Fibroblast of villous mesenchyme (primary cell): ENCODE measurements around the gene HDHD5. TPM values are rescaled to one million over a fixed set of nuclear protein-coding genes. Genes with fewer than 3 reads are reported as not detected.

Source experiments
- DNase-seq: peaks from one replicate; pipeline ENCODE4 v3.0.0-alpha.2; 2010; ENCODE audit warnings: low read depth
- H3K4me3 ChIP-seq: 2 replicates; pipeline ENCODE4 v1.5.1; 2011; ENCODE audit warnings: low read depth, mild to moderate bottlenecking, low read length
- CTCF ChIP-seq: IDR thresholded peaks from 2 replicates; pipeline ENCODE4 v1.5.1; 2012; ENCODE audit warnings: low read depth, mild to moderate bottlenecking, low read length; ENCODE audit not compliant: insufficient read depth
- total RNA-seq: library from RNA; depleted of rRNA; stranded (reverse); fragments of >200 nt; gene quantifications from 2 replicates; pipeline ENCODE4 v1.2.3, GENCODE V29; 2012

The HDHD5 gene
- total RNA-seq, 1 donor = 24.2 TPM

DNA sequence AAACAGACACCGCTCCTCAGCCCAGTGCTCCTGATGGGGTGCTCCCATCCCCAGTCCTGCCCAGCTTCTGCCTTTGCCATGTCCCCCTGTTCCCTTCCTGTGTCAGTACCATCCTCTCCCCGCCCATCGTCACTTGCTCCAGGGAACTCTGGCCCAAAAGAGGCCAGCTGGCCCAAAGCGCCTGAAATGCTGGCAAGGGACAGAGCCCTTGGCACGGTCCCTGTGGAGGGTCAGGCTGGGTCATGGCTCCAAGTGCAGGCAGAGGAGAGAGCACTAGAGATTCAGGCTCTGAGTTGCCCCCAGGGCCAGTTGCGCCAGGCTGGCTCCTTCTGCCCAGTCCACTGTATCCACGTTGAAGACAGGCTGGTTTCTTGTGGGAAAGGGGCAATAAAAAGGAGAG lies 8.4 kb upstream of the HDHD5 start:
- H3K4me3 ChIP-seq = no peak overlapping the region
- DNase-seq = no peak
- no peak for TF ChIP-seq CTCF

DNA sequence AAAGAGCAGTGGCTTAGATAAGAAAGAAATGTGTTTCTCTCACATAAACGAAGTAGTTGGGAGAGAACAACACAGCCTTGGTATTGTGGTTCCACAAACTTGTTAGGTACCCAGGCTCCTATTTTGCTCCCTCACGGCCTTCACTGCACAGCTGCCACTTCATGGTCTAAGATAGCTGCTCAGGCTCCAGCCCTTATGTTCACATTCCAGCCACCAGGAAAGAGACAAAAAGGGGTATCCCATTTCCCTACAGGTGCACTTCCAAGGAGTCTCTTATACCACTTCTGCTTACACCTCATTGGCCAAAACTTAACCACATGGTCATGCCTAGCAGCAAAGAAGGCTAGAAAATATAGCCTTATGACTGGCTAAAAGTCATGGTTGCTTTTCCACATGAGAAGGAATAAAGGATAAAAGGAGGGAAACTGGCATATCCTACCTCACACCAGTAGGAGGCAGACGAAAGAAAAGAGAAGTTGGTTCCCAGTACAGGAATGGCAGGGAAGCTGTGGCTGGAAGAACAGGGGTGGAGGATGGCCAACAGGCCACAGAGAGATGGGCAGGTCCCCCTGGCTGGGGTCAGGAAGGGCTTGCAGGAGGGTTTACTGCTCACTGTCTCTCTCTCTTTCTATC lies 5.4 kb upstream of the HDHD5 start:
- no peak overlapping the region for H3K4me3 ChIP-seq
- peak; percentile 26 for TF ChIP-seq CTCF
- no peak for DNase-seq

- TF ChIP-seq CTCF = no peak
- H3K4me3 ChIP-seq = no peak overlapping the region
- peak; percentile 4 for DNase-seq
These were observed 3.7 kb upstream of the HDHD5 start for GRCh38 chr22:17162731-17163130.

DNA sequence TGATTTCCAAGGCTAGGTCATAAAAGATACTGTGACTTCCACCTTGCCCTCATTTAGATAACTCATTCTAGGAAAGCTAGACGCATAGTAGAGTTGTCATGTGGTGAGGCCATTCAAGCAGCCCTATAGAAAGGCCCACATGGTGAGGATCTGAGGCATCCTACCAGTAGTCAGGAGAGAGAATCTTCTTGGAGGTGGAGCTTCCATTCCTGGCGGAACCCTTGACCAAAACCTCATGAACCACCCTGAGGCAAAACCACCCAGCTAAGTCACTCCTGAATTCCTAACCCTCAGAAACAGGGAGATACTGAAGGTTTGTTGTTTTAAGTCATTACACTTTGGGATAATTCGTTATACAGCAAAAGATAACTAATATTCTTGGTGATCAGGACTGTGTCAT lies 2.9 kb upstream of the HDHD5 start:
- no peak for DNase-seq
- TF ChIP-seq CTCF = no peak
- H3K4me3 ChIP-seq = no peak overlapping the region

- H3K4me3 ChIP-seq = peak overlapping the region; percentile 72
- DNase-seq = peak; percentile 38
- no peak for TF ChIP-seq CTCF
These were observed 451 bp upstream of the HDHD5 start for GRCh38 chr22:17159504-17159951.

DNA sequence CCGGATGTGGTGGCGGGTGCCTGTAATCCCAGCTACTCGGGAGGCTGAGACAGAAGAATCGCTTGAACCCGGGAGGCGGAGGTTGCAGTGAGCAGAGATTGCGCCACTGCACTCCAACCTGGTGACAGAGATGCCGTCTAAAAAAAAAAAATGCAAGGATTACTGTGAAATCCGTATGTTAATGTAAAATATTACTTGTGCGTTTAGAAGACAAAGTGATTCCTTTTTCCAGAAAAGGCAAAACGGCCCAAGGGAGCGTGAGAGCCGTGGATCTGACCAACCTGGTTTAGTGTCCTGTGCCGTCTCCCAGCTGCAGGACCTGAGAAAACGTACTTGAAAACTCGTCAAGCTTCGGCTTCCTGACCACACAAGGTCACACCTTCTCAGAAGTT lies 905 bp downstream of the HDHD5 start:
- DNase-seq = no peak
- TF ChIP-seq CTCF = no peak
- peak overlapping the region; percentile 72 for H3K4me3 ChIP-seq

GRCh38 chr22:17157714-17158113 lies 1.4 kb downstream of the HDHD5 start:
- H3K4me3 ChIP-seq = no peak overlapping the region
- no peak for TF ChIP-seq CTCF
- no peak for DNase-seq
